GM10266 (cell line): ENCODE data around the gene STK31.

Experiments
- DNase-seq: peaks from one replicate; pipeline ENCODE4 v3.0.0; 2012; ENCODE audit errors: extremely low spot score
- TF ChIP-seq, protein P1 (sequence below): IDR thresholded peaks from 2 replicates; pipeline ENCODE4 v1.5.1; 2012; ENCODE audit warnings: mild to moderate bottlenecking, low read depth; ENCODE audit not compliant: control insufficient read depth, insufficient read depth; ENCODE audit errors: missing control alignments

The STK31 gene

DNA sequence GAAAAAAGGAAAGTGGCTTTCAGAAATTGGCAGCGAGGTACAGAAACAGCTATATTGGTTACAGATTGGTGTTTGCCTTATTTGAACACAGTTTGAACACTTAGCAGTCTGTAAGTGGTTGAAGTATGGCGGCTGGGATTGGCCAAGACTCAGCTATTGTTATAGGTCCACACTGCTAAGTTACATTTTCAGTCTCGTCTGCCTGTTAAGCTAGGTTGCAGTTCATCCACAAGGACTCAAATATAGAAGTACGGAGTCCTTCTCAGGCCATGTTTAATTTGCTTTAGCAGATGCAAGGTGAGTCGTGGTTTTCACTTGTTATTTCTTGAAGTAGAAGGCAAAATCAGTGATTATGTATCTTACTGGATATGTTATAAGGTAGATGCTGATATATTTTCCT lies 73.1 kb downstream of the STK31 start:
- no peak for DNase-seq
- TF ChIP-seq, protein P1, sequence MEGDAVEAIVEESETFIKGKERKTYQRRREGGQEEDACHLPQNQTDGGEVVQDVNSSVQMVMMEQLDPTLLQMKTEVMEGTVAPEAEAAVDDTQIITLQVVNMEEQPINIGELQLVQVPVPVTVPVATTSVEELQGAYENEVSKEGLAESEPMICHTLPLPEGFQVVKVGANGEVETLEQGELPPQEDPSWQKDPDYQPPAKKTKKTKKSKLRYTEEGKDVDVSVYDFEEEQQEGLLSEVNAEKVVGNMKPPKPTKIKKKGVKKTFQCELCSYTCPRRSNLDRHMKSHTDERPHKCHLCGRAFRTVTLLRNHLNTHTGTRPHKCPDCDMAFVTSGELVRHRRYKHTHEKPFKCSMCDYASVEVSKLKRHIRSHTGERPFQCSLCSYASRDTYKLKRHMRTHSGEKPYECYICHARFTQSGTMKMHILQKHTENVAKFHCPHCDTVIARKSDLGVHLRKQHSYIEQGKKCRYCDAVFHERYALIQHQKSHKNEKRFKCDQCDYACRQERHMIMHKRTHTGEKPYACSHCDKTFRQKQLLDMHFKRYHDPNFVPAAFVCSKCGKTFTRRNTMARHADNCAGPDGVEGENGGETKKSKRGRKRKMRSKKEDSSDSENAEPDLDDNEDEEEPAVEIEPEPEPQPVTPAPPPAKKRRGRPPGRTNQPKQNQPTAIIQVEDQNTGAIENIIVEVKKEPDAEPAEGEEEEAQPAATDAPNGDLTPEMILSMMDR: no peak

DNA sequence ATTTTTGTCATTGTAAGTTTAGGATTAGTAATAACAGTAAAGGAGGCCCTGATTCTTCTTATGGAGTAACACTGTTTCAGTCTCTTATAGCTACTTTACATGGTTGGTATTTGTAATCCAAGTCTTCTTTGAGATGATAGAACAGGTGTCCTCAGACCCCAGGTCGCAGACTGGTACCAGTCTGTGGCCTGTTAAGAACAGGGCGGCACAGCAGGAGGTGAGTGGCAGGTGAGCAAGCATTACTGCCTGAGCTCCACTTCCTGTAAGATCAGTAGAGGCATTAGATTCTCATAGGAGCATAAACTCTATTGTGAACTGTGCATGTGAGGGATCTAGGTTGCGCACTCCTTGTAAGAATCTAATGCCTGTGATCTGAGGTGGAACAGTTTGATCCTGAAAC lies 77.3 kb downstream of the STK31 start:
- TF ChIP-seq, protein P1: no peak
- DNase-seq: no peak

DNA sequence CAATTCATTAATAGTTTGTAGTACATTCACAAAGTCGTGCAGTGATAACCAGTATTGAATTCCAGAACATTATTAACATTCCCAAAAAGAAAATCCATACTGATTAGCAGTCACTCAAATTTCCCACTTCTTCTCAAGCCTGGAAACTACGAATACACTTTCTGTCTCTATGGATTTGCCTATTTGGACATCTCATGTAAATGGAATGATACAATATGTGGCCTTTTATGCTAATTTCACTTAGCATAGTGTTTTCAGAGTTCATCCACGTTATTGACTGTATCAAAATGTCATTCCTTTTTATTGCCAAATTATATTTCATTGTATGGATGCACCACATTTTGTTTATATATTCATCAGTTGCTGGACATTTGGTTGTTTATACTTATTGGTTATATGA lies 78.8 kb downstream of the STK31 start:
- no peak for DNase-seq
- TF ChIP-seq, protein P1: no peak

DNA sequence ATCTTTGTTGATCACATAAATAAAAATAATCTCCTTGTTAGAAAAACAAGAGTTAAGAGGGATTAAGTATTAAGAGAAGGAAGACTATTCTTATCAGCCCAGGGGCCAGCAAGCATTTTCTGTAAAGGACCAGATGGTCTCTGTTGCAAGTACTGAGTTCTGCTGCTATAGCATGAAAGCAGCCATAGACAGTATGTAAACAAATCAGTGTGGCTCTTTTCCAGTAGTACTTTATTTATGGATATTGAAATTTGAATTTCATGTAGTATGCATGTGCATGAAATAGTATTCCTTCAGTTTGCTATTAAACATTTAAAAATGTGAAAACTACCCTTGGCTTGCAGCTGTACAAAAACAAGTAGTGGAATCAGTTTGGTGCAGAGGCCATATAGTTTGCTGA lies 81.7 kb downstream of the STK31 start:
- no peak for DNase-seq
- TF ChIP-seq, protein P1: no peak

DNA sequence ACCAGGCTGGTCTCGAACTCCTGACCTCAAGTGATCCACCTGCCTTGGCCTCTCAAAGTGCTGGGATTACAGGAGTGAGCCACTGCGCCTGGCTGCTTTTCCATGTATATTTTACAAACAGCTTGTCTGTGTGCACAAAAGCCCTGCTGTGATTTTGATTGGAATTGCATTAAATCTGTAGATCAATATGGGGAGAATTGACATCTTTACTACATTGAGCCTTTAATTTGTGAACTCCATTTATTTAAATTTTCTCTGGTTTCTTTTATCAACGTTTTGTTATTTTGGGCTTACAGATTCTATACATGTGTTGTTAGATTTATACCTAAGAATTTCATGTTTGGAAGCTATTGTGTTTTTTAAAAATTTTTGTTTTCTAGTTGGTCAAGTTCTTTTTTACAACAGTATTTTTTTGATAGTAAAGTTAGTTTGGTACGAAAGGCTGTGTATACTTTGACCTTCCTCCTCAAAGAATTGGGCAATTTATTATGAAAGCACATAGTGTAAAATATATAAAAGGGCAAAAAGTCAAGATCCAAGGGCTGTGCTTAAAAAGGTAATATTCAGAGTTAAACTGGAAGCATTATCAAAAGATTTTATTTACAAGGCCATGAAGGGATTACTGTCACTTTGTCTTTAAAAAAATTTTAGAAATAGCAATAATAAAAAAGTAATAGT lies 92.8 kb downstream of the STK31 start:
- DNase-seq: no peak
- TF ChIP-seq, protein P1: no peak

DNA sequence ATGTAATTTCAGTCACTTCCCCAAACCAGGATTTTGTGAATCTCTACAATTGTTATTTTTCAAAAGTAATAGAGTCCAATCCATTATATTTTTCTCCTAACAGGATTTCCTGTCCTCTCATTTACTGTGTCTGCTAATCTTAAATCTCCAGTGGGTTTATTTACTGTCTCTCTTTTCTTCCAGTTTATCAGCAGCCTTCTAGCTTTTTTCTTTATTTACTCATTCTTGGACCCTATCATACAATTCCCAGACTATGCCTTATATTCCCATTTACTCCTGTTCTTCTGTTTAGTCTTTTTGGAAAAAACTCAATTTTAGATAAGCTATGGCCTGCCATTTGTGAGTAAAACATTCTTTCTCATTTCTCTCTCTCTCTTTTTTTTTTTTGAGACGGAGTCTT lies 94.7 kb downstream of the STK31 start:
- no peak for DNase-seq
- TF ChIP-seq, protein P1: no peak

DNA sequence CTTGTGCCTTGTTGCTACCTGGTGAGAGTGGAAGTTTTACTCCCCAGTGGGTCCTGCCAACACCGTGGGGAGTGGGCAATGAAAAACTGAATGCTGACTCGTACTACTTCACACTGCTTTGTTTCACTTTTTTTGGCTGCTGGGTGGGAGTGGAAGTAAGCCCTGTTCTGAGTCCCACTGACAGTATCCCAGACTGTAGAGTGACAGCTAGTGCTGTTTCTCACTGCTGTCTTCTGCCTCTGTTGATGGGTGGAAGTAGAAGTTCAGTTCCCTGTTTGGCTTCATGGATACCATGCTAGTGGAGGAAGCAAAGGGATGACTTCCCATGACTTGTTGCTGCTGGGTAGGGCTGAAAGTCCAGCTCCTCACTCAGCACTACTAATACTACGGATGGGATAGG lies 98.4 kb downstream of the STK31 start:
- TF ChIP-seq, protein P1: no peak
- no peak for DNase-seq
